ENCODE measurements around the gene PPP3CB. TPM values are rescaled to one million over a fixed set of nuclear protein-coding genes. Genes with fewer than 3 reads are reported as not detected.

Gene PPP3CB
- total RNA-seq, 2 experiments from 2014 or later: 48.4 to 50.2 TPM

DNA sequence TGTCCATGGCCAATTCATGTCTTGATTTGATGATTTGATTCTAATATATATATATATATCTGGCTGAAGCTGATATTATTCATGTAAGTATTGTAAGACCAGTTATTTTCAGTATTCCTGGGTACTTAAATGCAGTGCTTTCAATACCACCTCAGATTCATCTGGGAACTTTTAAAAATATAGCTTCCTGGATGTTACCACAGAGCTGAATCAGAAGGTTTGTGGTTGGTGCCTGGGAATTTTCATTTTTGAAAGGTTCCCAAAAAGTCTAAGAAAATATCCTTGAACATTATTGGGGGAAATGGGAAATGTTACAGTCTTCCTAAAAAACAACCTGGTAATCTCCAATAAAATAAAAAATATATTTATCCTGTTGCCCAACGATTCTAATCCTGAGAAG lies 10.7 kb upstream of the PPP3CB start:
- POLR2A ChIA-PET: no interaction called here
- CTCF ChIA-PET: no interaction called here

DNA sequence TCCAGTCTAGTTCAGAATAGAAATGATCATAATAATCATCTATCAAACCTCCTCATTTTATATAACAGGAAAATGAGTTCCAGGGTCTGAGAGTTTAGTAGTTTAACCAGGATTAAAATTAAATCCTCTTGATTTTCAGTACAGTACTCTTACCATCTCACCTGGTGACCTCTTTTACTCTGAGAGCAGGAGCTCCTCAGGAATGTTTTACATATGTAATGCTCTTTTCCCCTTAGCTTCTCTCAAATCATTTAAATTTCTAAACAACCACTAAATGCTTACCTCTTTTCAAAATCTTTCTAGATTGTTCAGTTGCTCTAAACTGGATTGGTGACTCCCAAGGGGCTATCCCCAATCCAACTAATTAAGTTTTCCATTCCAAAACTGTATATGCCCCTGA lies 10.2 kb upstream of the PPP3CB start:
- POLR2A ChIA-PET: no interaction called here
- Mint-ChIP-seq H3K9me3 (no peaks in the 10 kb centered on the region), H3K4me1 (ENCODE audit: low read depth) (peaks cover 15% of the 10 kb centered on the region), H3K36me3 (peaks cover 11% of the 10 kb centered on the region), H3K4me3 (no peak overlapping the region), H3K27me3 (no peaks in the 10 kb centered on the region), H3K27ac (no peak overlapping the region)
- no peak for DNase-seq
- CTCF ChIA-PET: no interaction called here
- intact Hi-C loops (cut with micrococcal nuclease): no loop called here

More for the DNA sequence above, 10.7 kb upstream of the PPP3CB start:
- intact Hi-C loops (cut with micrococcal nuclease): no loop called here
- Mint-ChIP-seq H3K27me3 (no peaks in the 10 kb centered on the region), H3K4me1 (ENCODE audit: low read depth) (peaks cover 11% of the 10 kb centered on the region), H3K4me3 (no peak overlapping the region), H3K36me3 (peaks cover 11% of the 10 kb centered on the region), H3K9me3 (no peaks in the 10 kb centered on the region), H3K27ac (no peak overlapping the region)
- no peak for DNase-seq

DNA sequence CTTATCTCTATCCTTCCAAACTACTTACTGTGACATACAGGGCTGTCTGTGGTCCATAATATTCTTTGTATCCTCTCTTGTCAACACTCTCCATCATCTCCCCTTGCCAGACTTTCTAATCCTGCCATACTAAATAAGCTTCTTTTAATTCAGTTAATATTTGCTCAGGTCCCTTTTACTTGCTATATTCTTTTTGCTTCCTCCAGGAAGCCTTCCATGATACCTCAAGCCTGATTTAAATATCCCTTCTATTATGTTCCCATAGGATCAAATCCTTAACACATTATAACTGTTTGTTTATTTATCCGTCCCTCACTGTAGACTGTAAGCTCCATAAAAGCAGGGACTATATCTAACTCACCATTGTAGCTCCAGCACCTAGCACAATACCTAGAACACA lies 7.2 kb upstream of the PPP3CB start:
- Mint-ChIP-seq H3K36me3 (peaks cover 11% of the 10 kb centered on the region), H3K9me3 (no peaks in the 10 kb centered on the region), H3K4me3 (no peak overlapping the region), H3K4me1 (ENCODE audit: low read depth) (peaks cover 20% of the 10 kb centered on the region), H3K27me3 (no peaks in the 10 kb centered on the region), H3K27ac (no peak overlapping the region)
- POLR2A ChIA-PET: no interaction called here
- DNase-seq: no peak
- CTCF ChIA-PET: no interaction called here
- intact Hi-C loops (cut with micrococcal nuclease): no loop called here

DNA sequence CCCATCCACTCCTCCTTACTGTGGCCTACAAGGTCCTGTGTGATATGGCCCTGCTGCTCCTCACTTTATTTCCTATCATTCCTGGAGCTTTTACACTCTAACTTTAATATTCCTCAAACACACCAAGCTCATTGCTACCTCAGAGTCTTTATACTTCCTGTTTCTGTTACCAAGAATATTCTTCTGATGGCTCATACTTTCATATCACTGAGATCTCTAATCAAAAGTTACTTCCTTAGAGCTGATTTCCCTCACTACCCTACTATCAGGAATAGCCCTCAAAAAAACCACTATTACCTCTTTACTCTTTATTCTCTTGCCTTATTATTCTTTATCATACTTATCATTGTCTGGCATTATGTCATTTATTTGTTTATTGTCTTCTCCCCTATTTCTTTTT lies 5.8 kb upstream of the PPP3CB start:
- Mint-ChIP-seq H3K27ac (peak overlapping the region; percentile 55), H3K27me3 (no peaks in the 10 kb centered on the region), H3K4me3 (no peak overlapping the region), H3K36me3 (peaks cover 11% of the 10 kb centered on the region), H3K9me3 (no peaks in the 10 kb centered on the region), H3K4me1 (ENCODE audit: low read depth) (peaks cover 24% of the 10 kb centered on the region)
- POLR2A ChIA-PET: interaction anchor here (1.0 kb wide), 1 partner anchor 144 kb away, joined by 3 read pairs; the partner anchor contains the start of gene CFAP70
- DNase-seq: no peak
- CTCF ChIA-PET: interaction anchor here (0.7 kb wide), 1 partner anchor 28 kb away, joined by 3 read pairs; no protein-coding TSS in a partner anchor
- intact Hi-C loops (cut with micrococcal nuclease): no loop called here

DNA sequence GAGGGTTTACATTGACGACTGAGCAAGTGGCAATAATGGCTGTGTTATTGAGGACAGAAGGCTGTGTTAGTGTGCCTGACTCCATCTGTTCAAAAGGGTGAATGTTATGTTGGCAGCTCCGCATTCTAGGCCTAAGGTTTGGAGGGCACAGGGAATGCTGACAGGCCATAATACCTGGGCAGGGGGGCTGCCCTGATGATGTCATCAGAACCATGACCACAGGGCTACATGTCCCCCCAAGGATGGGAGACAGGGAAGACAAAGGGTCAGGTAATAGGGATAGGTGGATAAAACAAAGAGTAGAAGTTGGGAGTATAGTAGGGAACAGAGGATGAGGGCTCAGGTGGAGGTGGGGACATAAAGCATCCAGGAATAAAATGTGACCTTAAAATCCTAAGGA lies 1.8 kb upstream of the PPP3CB start:
- Mint-ChIP-seq H3K9me3 (no peaks in the 10 kb centered on the region), H3K36me3 (no peaks in the 10 kb centered on the region), H3K27ac (no peak overlapping the region), H3K4me3 (no peak overlapping the region), H3K4me1 (ENCODE audit: low read depth) (peaks cover 47% of the 10 kb centered on the region), H3K27me3 (no peaks in the 10 kb centered on the region)
- DNase-seq: no peak
- POLR2A ChIA-PET: interaction anchor here (0.6 kb wide), 1 partner anchor 257 kb away, joined by 4 read pairs; no protein-coding TSS in a partner anchor
- intact Hi-C loops (cut with micrococcal nuclease): no loop called here
- CTCF ChIA-PET: no interaction called here

DNA sequence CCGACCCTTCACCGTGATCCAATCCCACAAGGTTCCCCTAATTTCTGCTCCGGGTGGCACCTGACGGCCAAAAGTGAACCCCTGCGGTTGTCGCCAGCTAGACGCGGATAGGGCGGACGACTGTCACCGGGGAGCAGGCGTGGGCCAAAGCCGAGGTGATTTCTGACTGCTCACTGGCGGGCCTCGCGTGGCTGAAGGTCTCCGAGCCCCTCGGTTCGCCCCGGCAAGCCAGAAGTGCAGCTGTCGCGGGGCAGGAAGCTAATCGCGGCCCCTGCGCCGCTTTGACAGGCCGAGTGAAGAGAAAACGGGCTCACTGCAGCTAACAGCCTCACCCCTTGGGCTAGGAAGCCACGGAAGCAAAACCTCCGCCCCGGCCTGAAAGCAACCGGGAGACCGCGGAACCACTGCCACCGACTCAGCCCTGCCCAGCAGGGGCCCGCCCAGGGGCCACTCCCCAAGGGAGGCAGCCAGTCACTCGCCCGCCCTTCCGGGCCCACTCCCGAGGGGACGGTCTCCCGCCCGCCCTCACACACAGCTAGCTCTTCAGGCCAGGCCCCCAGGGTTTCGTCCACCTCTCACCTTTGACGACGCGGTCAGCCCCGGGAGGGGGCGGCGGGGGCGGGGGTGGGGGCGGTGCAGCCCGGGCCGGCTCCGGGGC lies 469 bp downstream of the PPP3CB start:
- H3K36me3 Mint-ChIP-seq: no peaks in the 10 kb centered on the region
- H3K4me3 Mint-ChIP-seq: peak overlapping the region; percentile 86
- DNase-seq: peak; percentile 94
- H3K27ac Mint-ChIP-seq: peak overlapping the region; percentile 91
- POLR2A ChIA-PET: interaction anchor here (0.9 to 2.3 kb wide), 8 partner anchors 10 to 399 kb away, joined by 3 to 15 read pairs (median 3); partner anchors contain the start of genes ANXA7, DNAJC9 and MRPS16
- peaks cover 38% of the 10 kb centered on the region for H3K4me1 Mint-ChIP-seq (ENCODE audit: low read depth)
- no peaks in the 10 kb centered on the region for H3K9me3 Mint-ChIP-seq
- intact Hi-C loops (cut with micrococcal nuclease): loop anchor here (1.0 kb wide), 1 partner anchor 17 kb away; no protein-coding TSS in a partner anchor
- CTCF ChIA-PET: no interaction called here
- no peaks in the 10 kb centered on the region for H3K27me3 Mint-ChIP-seq

DNA sequence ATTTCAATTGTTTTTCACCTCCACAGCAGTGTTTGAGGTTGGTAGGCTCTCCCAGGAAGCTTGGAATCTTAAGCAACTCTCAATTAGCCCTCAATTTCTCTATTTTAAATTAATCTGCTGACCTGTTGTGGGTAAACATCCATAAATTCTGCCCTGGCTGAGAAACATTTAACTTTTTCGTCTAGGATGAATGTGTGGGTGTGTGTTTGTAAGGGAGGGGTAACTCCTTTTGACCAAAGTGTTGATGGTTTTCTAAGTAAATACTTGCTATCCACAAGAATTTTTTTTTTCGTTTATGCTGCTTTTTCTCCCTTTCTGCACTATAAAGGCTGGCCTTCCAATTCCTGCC lies 973 bp downstream of the PPP3CB start:
- peaks cover 40% of the 10 kb centered on the region for H3K4me1 Mint-ChIP-seq (ENCODE audit: low read depth)
- H3K9me3 Mint-ChIP-seq: no peaks in the 10 kb centered on the region
- POLR2A ChIA-PET: interaction anchor here (1.2 to 2.3 kb wide), 4 partner anchors 10 to 242 kb away, joined by 3 to 15 read pairs (median 6); partner anchors contain the start of genes ANXA7 and MRPS16
- DNase-seq: no peak
- H3K27ac Mint-ChIP-seq: peak overlapping the region; percentile 91
- intact Hi-C loops (cut with micrococcal nuclease): loop anchor here (1.0 kb wide), 1 partner anchor 17 kb away; no protein-coding TSS in a partner anchor
- H3K27me3 Mint-ChIP-seq: no peaks in the 10 kb centered on the region
- no peaks in the 10 kb centered on the region for H3K36me3 Mint-ChIP-seq
- H3K4me3 Mint-ChIP-seq: peak overlapping the region; percentile 86
- CTCF ChIA-PET: interaction anchor here (0.6 kb wide), 1 partner anchor 15 kb away, joined by 4 read pairs; no protein-coding TSS in a partner anchor

DNA sequence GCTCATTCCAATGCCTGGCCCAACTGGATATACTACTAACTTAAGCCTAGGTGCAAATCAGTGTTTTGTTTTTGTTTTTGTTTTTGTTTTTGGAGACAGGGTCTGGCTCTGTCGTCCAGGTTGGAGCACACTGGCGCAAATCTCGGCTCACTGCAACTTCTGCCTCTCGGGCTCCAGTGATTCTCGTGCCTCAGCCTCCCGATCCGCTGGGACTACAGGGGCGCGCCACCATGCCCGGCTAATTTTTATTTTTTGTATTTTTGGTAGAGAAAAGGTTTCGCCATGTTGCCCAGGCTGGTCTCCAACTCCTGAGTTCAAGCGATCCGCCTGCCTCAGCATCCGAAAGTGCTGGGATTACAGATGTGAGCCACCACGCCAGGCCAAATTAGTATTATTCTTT lies 1.6 kb downstream of the PPP3CB start:
- ChIA-PET CTCF (interaction anchor here (0.6 kb wide), 1 partner anchor 15 kb away, joined by 4 read pairs; no protein-coding TSS in a partner anchor), POLR2A (interaction anchor here (1.0 to 2.3 kb wide), 4 partner anchors 9 to 242 kb away, joined by 3 to 15 read pairs (median 6); partner anchors contain the start of genes ANXA7 and MRPS16)
- no peak for DNase-seq
- no peaks in the 10 kb centered on the region for H3K9me3 Mint-ChIP-seq
- no peaks in the 10 kb centered on the region for H3K27me3 Mint-ChIP-seq
- peak overlapping the region; percentile 7 for H3K27ac Mint-ChIP-seq
- no peaks in the 10 kb centered on the region for H3K36me3 Mint-ChIP-seq
- H3K4me1 Mint-ChIP-seq (ENCODE audit: low read depth): peaks cover 44% of the 10 kb centered on the region
- H3K4me3 Mint-ChIP-seq: peak overlapping the region; percentile 56
- intact Hi-C loops (cut with micrococcal nuclease): no loop called here

DNA sequence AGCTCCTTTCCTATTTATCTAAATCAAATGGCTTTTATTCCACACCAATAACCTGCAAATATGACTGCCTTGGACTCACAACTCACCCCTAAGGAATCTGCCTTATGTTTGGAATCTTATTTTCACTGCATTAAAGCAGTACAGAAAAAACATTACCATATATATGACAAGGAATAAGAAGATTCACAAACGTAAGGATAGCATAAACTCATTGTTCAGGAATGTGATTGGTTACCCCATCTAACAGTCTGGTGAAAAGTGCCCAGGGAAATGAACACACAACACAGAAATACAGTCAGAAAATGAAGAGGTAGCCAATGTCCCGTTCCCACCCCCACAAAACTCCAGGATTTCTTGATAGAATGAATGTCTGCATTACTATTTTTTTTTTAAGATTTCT lies 2.0 kb downstream of the PPP3CB start:
- Mint-ChIP-seq H3K36me3 (peaks cover 3% of the 10 kb centered on the region), H3K27me3 (no peaks in the 10 kb centered on the region), H3K4me1 (ENCODE audit: low read depth) (peaks cover 48% of the 10 kb centered on the region), H3K9me3 (no peaks in the 10 kb centered on the region), H3K4me3 (peak overlapping the region; percentile 56), H3K27ac (peak overlapping the region; percentile 7)
- no peak for DNase-seq
- ChIA-PET POLR2A (interaction anchor here (0.7 to 1.0 kb wide), 2 partner anchors 14 to 81 kb away, joined by 3 to 5 read pairs; no protein-coding TSS in a partner anchor), CTCF (interaction anchor here (0.7 kb wide), 1 partner anchor 45 kb away, joined by 3 read pairs; no protein-coding TSS in a partner anchor)
- intact Hi-C loops (cut with micrococcal nuclease): no loop called here

DNA sequence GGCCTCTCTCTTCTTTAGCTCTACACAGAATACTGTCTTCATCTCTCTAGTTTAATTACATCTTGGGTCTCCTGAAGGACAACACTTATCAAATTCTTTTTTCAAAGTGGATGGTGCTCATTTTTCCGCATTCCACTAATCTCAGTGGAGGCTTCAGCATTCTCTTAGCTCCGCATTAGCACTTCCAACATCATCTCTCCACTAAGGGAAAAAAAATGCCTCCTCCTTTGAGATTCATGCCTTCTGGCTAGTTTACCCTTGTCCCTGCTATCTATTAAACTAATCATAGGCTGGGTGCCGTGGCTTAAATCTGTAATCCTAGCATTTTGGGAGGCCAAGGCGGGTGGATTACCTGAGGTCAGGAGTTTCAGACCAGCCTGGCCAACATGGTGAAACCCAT lies 9.2 kb downstream of the PPP3CB start:
- peaks cover 26% of the 10 kb centered on the region for H3K4me1 Mint-ChIP-seq (ENCODE audit: low read depth)

DNA sequence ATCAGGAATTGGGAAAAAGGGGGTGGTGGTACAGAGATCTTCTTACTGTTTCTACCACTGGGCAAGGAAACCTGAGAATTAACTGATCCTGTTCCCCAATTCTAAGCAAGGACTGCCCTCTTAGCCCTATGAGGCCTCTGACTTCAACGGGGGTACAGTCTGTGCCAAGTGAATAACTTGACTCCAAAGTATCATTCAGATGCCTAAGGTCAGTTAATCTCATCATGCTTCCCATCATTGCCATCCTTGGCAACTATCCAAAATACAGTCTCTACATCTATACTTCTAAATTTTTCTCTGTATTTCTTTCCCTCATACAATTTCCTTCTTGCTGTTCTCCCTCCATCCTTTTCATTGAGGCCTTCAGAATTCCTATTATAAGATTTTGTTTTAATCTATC lies 10.5 kb downstream of the PPP3CB start:
- H3K4me1 Mint-ChIP-seq (ENCODE audit: low read depth): peaks cover 32% of the 10 kb centered on the region
- H3K4me3 Mint-ChIP-seq: no peak overlapping the region

More for the DNA sequence above, 9.2 kb downstream of the PPP3CB start:
- no peaks in the 10 kb centered on the region for H3K9me3 Mint-ChIP-seq
- no peak overlapping the region for H3K4me3 Mint-ChIP-seq
- H3K27ac Mint-ChIP-seq: no peak overlapping the region
- DNase-seq: no peak
- peaks cover 13% of the 10 kb centered on the region for H3K36me3 Mint-ChIP-seq
- intact Hi-C loops (cut with micrococcal nuclease): loop anchor here (10.0 kb wide), 1 partner anchor 132 kb away; the partner anchor contains the start of gene CFAP70
- ChIA-PET CTCF (no interaction called here), POLR2A (interaction anchor here (0.5 kb wide), 1 partner anchor 140 kb away, joined by 3 read pairs; no protein-coding TSS in a partner anchor)
- no peaks in the 10 kb centered on the region for H3K27me3 Mint-ChIP-seq

DNA sequence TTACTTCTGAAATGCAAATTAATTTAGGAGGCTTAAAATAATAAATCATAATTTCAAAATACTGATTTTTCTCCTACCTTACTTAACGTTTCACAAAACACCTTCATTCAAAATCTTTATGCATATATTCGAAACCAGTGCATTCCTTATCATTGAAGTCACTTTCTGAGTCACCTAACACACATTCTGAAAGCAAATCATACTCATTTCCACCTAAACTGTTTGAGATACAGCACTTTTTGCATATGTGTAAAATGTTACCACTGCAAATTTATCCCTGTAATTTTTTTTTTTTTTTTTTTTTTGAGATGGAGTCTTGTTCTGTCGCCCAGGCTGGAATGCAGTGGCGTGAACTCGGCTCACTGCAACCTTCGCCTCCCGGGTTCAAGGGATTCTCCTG lies 15.7 kb downstream of the PPP3CB start:
- CTCF ChIA-PET: no interaction called here

More for the DNA sequence above, 10.5 kb downstream of the PPP3CB start:
- no peaks in the 10 kb centered on the region for H3K9me3 Mint-ChIP-seq
- no peaks in the 10 kb centered on the region for H3K27me3 Mint-ChIP-seq
- POLR2A ChIA-PET: interaction anchor here (1.9 kb wide), 1 partner anchor 10 kb away, joined by 8 read pairs; the partner anchor contains the start of gene PPP3CB
- intact Hi-C loops (cut with micrococcal nuclease): loop anchor here (10.0 kb wide), 1 partner anchor 131 kb away; the partner anchor contains the start of gene CFAP70
- peaks cover 13% of the 10 kb centered on the region for H3K36me3 Mint-ChIP-seq
- no peak overlapping the region for H3K27ac Mint-ChIP-seq
- no peak for DNase-seq
- CTCF ChIA-PET: no interaction called here

More for the DNA sequence above, 15.7 kb downstream of the PPP3CB start:
- Mint-ChIP-seq H3K9me3 (no peaks in the 10 kb centered on the region), H3K27me3 (no peaks in the 10 kb centered on the region), H3K4me3 (peak overlapping the region; percentile 20), H3K4me1 (ENCODE audit: low read depth) (peaks cover 31% of the 10 kb centered on the region), H3K36me3 (peaks cover 22% of the 10 kb centered on the region), H3K27ac (no peak overlapping the region)
- intact Hi-C loops (cut with micrococcal nuclease): loop anchor here (10.0 kb wide), 1 partner anchor 125 kb away; the partner anchor contains the start of gene CFAP70
- DNase-seq: no peak
- POLR2A ChIA-PET: interaction anchor here (0.7 to 1.3 kb wide), 2 partner anchors 15 to 16 kb away, joined by 3 read pairs; partner anchors contain the start of gene PPP3CB
